Measurements from ENCODE around the gene IFITM1. TPM values are rescaled to one million over a fixed set of nuclear protein-coding genes. Genes with fewer than 3 reads are reported as not detected.

The IFITM1 gene
- total and polyA plus RNA-seq, 2 donors (not counting 3 experiments of a cell fraction or from before 2014, with no cell fraction given) = 11.5 to 24.6 TPM

DNA sequence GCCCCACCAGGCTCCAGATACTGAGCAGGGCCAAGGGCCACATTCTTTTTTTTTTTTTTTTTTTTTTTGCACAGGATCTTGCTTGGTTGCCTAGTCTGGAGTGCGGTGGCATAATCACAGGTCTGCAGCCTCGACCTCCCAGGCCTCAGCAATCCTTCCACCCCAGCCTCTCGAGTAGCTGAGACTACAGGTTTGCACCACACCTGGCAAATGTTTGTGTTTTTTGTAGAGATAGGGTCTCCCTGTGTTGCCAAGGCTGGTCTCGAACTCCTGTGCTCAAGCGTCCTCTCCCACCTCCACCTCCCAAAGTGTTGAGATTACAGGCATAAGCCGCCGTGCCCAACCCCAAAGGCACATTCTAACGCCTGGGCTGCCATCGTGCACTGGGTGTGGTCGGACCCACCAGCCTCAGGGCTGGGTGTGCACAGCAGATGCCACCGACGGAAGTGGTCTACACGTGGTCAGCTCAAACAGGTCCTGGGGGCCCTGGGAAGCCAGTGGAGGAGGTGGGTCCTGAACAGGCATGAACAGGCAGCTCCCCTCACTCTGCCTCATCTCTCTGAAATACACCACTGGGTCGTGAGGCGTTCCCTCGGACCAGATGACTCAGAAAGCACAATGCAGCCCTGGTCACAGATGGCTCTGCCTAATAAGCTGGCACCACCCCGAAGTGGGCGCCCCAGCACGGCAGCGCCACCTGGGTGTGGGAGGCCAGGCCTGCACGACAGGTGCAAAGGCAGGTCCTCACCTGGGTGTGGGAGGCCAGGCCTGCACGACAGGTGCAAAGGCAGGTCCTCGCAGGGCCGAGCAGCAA, 50.3 kb downstream of the IFITM1 start:
- Histone ChIP-seq H3K9me3 (replicated peaks; ENCODE audit: control insufficient read depth, insufficient read depth, low read length) (no peaks in the 10 kb centered on the region), H3K9ac (replicated peaks; ENCODE audit: extremely low read depth, insufficient read depth, low read length) (no peak overlapping the region), H3K27me3 (ENCODE audit: control insufficient read depth in 2 of 2, insufficient read depth in 2 of 2, low read length in 2 of 2) (peaks cover 13% of the 10 kb centered on the region in 2 experiments), H2AFZ (ENCODE audit: low read depth, low read length) (no peak overlapping the region), H3K79me2 (ENCODE audit: control insufficient read depth, insufficient read depth, low read length) (no peaks in the 10 kb centered on the region), H4K20me1 (replicated peaks; ENCODE audit: control insufficient read depth, extremely low read depth, insufficient read depth, low read length) (no peaks in the 10 kb centered on the region), H3K4me2 (ENCODE audit: insufficient read depth, low read length) (no peak overlapping the region), H3K36me3 (ENCODE audit: control insufficient read depth in 2 of 2, extremely low read depth in 1 of 2, insufficient read depth in 2 of 2, low read length in 2 of 2) (no peaks in the 10 kb centered on the region), H3K4me3 (replicated peaks in 1 of 3; ENCODE audit: insufficient read depth in 1 of 3, low read depth in 1 of 3, low read length in 3 of 3) (no peak overlapping the region), H3K9me1 (replicated peaks; ENCODE audit: control insufficient read depth, extremely low read depth, insufficient read depth, low read length) (no peaks in the 10 kb centered on the region), H3K4me1 (ENCODE audit: control insufficient read depth, extremely low read depth, insufficient read depth, low read length) (no peaks in the 10 kb centered on the region), H3K27ac (ENCODE audit: insufficient read depth, low read depth, low read length) (no peak overlapping the region)
- TF ChIP-seq, protein P1, sequence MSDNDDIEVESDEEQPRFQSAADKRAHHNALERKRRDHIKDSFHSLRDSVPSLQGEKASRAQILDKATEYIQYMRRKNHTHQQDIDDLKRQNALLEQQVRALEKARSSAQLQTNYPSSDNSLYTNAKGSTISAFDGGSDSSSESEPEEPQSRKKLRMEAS (IDR thresholded peaks at IDR 0.05; ENCODE audit: insufficient read depth, insufficient read length) = no peak
- TF ChIP-seq, protein P2, sequence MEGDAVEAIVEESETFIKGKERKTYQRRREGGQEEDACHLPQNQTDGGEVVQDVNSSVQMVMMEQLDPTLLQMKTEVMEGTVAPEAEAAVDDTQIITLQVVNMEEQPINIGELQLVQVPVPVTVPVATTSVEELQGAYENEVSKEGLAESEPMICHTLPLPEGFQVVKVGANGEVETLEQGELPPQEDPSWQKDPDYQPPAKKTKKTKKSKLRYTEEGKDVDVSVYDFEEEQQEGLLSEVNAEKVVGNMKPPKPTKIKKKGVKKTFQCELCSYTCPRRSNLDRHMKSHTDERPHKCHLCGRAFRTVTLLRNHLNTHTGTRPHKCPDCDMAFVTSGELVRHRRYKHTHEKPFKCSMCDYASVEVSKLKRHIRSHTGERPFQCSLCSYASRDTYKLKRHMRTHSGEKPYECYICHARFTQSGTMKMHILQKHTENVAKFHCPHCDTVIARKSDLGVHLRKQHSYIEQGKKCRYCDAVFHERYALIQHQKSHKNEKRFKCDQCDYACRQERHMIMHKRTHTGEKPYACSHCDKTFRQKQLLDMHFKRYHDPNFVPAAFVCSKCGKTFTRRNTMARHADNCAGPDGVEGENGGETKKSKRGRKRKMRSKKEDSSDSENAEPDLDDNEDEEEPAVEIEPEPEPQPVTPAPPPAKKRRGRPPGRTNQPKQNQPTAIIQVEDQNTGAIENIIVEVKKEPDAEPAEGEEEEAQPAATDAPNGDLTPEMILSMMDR (IDR thresholded peaks at IDR 0.05; ENCODE audit: extremely low read depth in 1 of 2, insufficient read depth in 1 of 2, low read depth in 1 of 2, low read length in 2 of 2) = peak in 1 of 2 donors; percentile 61
- dilution Hi-C loops (cut with MboI; ENCODE audit: extremely low pct_ligation_motif_present, low sequenced_read_pairs) = no loop called here
- POLR2A ChIA-PET = no interaction called here
- intact Hi-C loops (cut with micrococcal nuclease) = no loop called here
- no TSS peak for BruUV-seq (replicated peaks)
- CTCF ChIA-PET = interaction anchor here (1.0 to 8.9 kb wide), 6 partner anchors 33 to 155 kb away, joined by 3 to 79 read pairs (median 12); partner anchors contain the start of genes IFITM2 and PTDSS2
- FAIRE-seq = no peak
- peak; percentile 37 for DNase-seq (ENCODE audit: low read depth, low spot score)

Small RNA genes within 50 kb of the gene (small RNA-seq; reads per million reads assigned to genes)
- gene AC136475.6 (ENCODE audit: insufficient read depth, insufficient read length, low read depth, low replicate concordance) = not detected

Other genes starting within 250 kb of the IFITM1 start
- not detected in 2 replicates for gene SCGB1C1, start 121.0 kb upstream of the IFITM1 start, total RNA-seq
- gene SCGB1C1, start 121.0 kb upstream of the IFITM1 start, polyA plus RNA-seq = not detected in 2 replicates
- 31.0 and 35.5 TPM in 2 replicates for gene BET1L, start 106.6 kb upstream of the IFITM1 start, total RNA-seq
- gene BET1L, start 106.6 kb upstream of the IFITM1 start, polyA plus RNA-seq = 80.0 and 90.0 TPM in 2 replicates
- 112 and 119 TPM in 2 replicates for gene RIC8A, start 106.3 kb upstream of the IFITM1 start, total RNA-seq
- gene RIC8A, start 106.3 kb upstream of the IFITM1 start, polyA plus RNA-seq = 143 and 165 TPM in 2 replicates
- 12.0 and 14.9 TPM in 2 replicates for gene SIRT3, start 77.7 kb upstream of the IFITM1 start, total RNA-seq
- gene SIRT3, start 77.7 kb upstream of the IFITM1 start, polyA plus RNA-seq = 17.6 and 18.3 TPM in 2 replicates
- 168 and 179 TPM in 2 replicates for gene PSMD13, start 77.1 kb upstream of the IFITM1 start, total RNA-seq
- 175 and 214 TPM in 2 replicates for gene PSMD13, start 77.1 kb upstream of the IFITM1 start, polyA plus RNA-seq
- not detected in 2 replicates for gene NLRP6, start 35.6 kb upstream of the IFITM1 start, total RNA-seq
- not detected in 2 replicates for gene NLRP6, start 35.6 kb upstream of the IFITM1 start, polyA plus RNA-seq
- 42.4 and 48.1 TPM in 2 replicates for gene PGGHG, start 24.9 kb upstream of the IFITM1 start, total RNA-seq
- gene PGGHG, start 24.9 kb upstream of the IFITM1 start, polyA plus RNA-seq = 31.6 and 37.9 TPM in 2 replicates
- not detected in 2 replicates for gene IFITM5, start 14.5 kb upstream of the IFITM1 start, total RNA-seq
- not detected in 2 replicates for gene IFITM5, start 14.5 kb upstream of the IFITM1 start, polyA plus RNA-seq
- gene IFITM2, start 6.2 kb upstream of the IFITM1 start, total RNA-seq = 219 and 263 TPM in 2 replicates
- gene IFITM2, start 6.2 kb upstream of the IFITM1 start, polyA plus RNA-seq = 1,135 and 1,428 TPM in 2 replicates
- gene IFITM3, start 6.8 kb downstream of the IFITM1 start, total RNA-seq = 323 and 416 TPM in 2 replicates
- gene IFITM3, start 6.8 kb downstream of the IFITM1 start, polyA plus RNA-seq = 950 and 1,150 TPM in 2 replicates
- 5.2 and 9.6 TPM in 2 replicates for gene B4GALNT4, start 55.5 kb downstream of the IFITM1 start, total RNA-seq
- gene B4GALNT4, start 55.5 kb downstream of the IFITM1 start, polyA plus RNA-seq = 7.9 and 9.2 TPM in 2 replicates
- gene PKP3, start 80.2 kb downstream of the IFITM1 start, total RNA-seq = 0.27 and 0.30 TPM in 2 replicates
- gene PKP3, start 80.2 kb downstream of the IFITM1 start, polyA plus RNA-seq = 0.33 and 0.59 TPM in 2 replicates
- gene SIGIRR, start 101.0 kb downstream of the IFITM1 start, total RNA-seq = 51.9 and 52.3 TPM in 2 replicates
- 70.9 and 104 TPM in 2 replicates for gene SIGIRR, start 101.0 kb downstream of the IFITM1 start, polyA plus RNA-seq
- 0.12 TPM in 1 of 2 replicates, not detected in the other for gene ANO9, start 128.0 kb downstream of the IFITM1 start, total RNA-seq
- gene ANO9, start 128.0 kb downstream of the IFITM1 start, polyA plus RNA-seq = 0.23 and 0.32 TPM in 2 replicates
- gene PTDSS2, start 136.2 kb downstream of the IFITM1 start, total RNA-seq = 41.4 and 44.2 TPM in 2 replicates
- 46.8 and 60.8 TPM in 2 replicates for gene PTDSS2, start 136.2 kb downstream of the IFITM1 start, polyA plus RNA-seq
- 143 and 144 TPM in 2 replicates for gene RNH1, start 193.2 kb downstream of the IFITM1 start, total RNA-seq
- 198 and 276 TPM in 2 replicates for gene RNH1, start 193.2 kb downstream of the IFITM1 start, polyA plus RNA-seq
- gene HRAS, start 221.5 kb downstream of the IFITM1 start, total RNA-seq = 103 TPM in 2 replicates
- 105 and 109 TPM in 2 replicates for gene HRAS, start 221.5 kb downstream of the IFITM1 start, polyA plus RNA-seq
- 0.55 and 0.90 TPM in 2 replicates for gene LRRC56, start 223.5 kb downstream of the IFITM1 start, total RNA-seq
- 0.47 and 0.64 TPM in 2 replicates for gene LRRC56, start 223.5 kb downstream of the IFITM1 start, polyA plus RNA-seq
- 1.8 and 2.1 TPM in 2 replicates for gene LMNTD2, start 246.7 kb downstream of the IFITM1 start, total RNA-seq
- 2.6 and 3.9 TPM in 2 replicates for gene LMNTD2, start 246.7 kb downstream of the IFITM1 start, polyA plus RNA-seq
- 12.2 and 14.1 TPM in 2 replicates for gene RASSF7, start 246.9 kb downstream of the IFITM1 start, total RNA-seq
- 19.9 and 27.9 TPM in 2 replicates for gene RASSF7, start 246.9 kb downstream of the IFITM1 start, polyA plus RNA-seq